ENCODE data around the gene MRPS18B. TPM values are rescaled to one million over a fixed set of nuclear protein-coding genes. Genes with fewer than 3 reads are reported as not detected.

MRPS18B gene
- total RNA-seq, 1 experiment from 2014 or later, result 69.1 TPM

DNA sequence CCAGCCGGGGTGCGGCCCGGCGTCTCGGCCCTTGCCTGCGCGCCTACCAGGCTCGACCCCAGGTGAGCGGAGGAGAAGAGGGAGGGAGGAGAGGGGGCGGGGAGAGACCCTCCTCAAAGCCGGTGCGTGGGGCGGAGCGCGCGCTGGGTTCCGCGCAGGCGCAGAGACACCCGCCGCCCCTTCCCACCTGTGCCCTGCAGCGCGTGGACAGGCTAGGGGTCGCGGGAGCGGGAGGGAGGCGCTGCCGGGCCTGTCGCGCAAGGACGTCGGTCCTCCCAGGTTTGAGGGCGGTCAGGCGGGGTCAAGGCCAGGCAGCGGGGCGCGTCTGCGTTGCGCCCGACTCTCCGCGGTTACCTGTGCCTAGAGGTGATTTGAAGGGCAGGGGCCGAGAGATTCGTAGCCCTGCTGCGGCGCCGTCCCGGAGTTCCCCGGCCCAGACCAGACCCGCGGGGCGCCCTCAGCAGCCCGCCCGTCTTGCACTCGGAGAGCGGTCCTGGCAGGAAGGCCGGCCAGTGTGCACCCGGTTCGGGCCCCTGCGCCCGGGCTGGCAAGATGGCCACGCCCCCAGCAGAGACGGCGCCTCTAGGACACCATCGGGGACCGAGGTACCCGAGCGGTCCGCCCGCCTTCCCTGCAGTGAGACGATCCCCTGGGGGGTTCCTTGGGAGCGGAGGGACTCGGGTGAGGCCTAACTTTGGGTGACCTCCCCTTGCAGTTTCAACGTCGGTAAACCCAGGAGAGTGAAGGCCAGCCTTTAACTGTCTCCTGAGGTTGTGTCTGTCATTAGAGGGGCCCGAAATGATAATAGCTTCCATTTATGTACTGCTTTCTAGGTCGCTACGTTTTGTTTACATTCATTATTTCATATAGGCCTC, 29.8 kb downstream of the MRPS18B start:
- in situ Hi-C loops (cut with HindIII; ENCODE audit: low pct_unique_long_range_greater_than_20kb, low sequenced_read_pairs) (no loop called here), intact Hi-C loops (cut with micrococcal nuclease; ENCODE audit: unreplicated experiment) (no loop called here)
- TF ChIP-seq POLR2AphosphoS5 (IDR thresholded peaks at IDR 0.05; ENCODE audit: low read depth, low read length) (peak; percentile 72), TCF7L2 (IDR thresholded peaks at IDR 0.05; ENCODE audit: low read depth, low read length) (no peak), SIN3A (IDR thresholded peaks at IDR 0.05; ENCODE audit: borderline replicate concordance, insufficient read depth, low read depth, low read length) (peak; percentile 55; the same call in 1 of the 2 replicates)
- H3K27me3 ChIP-seq (ENCODE audit: control insufficient read depth, insufficient read depth, low read length), result no peaks in the 10 kb centered on the region
- peaks cover 17% of the 10 kb centered on the region for H3K4me1 ChIP-seq (ENCODE audit: control insufficient read depth, insufficient read depth, low read length)
- ChIA-PET POLR2A (no interaction called here), CTCF (interaction anchor here (0.7 kb wide), 1 partner anchor 249 kb away, joined by 6 read pairs; no protein-coding TSS in a partner anchor)
- H3K4me3 ChIP-seq (ENCODE audit: low read depth in 2 of 2, low read length in 2 of 2), result peak overlapping the region; percentile 83 to 93
- peak overlapping the region; percentile 93 for H3K27ac ChIP-seq (ENCODE audit: low read length)
- H3K9me3 ChIP-seq (ENCODE audit: control insufficient read depth, insufficient read depth, low read depth, low read length), result no peaks in the 10 kb centered on the region
- peaks cover 3% of the 10 kb centered on the region for H3K36me3 ChIP-seq (ENCODE audit: control insufficient read depth, insufficient read depth, low read length)
- DNase-seq (ENCODE audit: low read depth, low spot score), result no peak
- no TSS peak for BruUV-seq (replicated peaks)
- ATAC-seq, result peak; percentile 86

DNA sequence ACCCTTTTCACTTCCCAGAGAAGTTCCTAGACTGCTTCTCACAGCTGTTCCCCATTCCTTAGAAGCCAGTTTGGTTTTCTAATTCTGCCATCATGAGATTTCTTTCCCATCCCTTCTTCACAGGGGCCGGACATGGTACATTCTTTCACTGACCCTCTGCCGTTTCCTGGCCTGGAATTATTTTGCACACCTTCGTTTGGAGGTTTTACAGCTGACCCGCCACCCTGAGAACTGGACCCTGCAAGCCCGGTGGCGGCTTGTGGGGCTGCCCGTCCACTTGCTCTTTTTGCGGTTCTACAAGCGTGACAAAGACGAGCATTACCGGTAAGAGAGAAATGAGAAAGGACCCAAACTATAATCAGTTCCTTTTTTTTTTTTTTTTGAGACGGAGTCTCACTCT, 33.5 kb downstream of the MRPS18B start:
- peaks cover 3% of the 10 kb centered on the region; the same call in 1 of the 2 replicates for H3K36me3 ChIP-seq (ENCODE audit: control insufficient read depth, insufficient read depth, low read length)
- TF ChIP-seq, protein P1, sequence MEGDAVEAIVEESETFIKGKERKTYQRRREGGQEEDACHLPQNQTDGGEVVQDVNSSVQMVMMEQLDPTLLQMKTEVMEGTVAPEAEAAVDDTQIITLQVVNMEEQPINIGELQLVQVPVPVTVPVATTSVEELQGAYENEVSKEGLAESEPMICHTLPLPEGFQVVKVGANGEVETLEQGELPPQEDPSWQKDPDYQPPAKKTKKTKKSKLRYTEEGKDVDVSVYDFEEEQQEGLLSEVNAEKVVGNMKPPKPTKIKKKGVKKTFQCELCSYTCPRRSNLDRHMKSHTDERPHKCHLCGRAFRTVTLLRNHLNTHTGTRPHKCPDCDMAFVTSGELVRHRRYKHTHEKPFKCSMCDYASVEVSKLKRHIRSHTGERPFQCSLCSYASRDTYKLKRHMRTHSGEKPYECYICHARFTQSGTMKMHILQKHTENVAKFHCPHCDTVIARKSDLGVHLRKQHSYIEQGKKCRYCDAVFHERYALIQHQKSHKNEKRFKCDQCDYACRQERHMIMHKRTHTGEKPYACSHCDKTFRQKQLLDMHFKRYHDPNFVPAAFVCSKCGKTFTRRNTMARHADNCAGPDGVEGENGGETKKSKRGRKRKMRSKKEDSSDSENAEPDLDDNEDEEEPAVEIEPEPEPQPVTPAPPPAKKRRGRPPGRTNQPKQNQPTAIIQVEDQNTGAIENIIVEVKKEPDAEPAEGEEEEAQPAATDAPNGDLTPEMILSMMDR (IDR thresholded peaks at IDR 0.05), result no peak
- TF ChIP-seq POLR2AphosphoS5 (IDR thresholded peaks at IDR 0.05; ENCODE audit: low read depth, low read length) (no peak), SIN3A (IDR thresholded peaks at IDR 0.05; ENCODE audit: borderline replicate concordance, insufficient read depth, low read depth, low read length) (no peak), TCF7L2 (IDR thresholded peaks at IDR 0.05; ENCODE audit: low read depth, low read length) (no peak)
- TF ChIP-seq, protein P2, sequence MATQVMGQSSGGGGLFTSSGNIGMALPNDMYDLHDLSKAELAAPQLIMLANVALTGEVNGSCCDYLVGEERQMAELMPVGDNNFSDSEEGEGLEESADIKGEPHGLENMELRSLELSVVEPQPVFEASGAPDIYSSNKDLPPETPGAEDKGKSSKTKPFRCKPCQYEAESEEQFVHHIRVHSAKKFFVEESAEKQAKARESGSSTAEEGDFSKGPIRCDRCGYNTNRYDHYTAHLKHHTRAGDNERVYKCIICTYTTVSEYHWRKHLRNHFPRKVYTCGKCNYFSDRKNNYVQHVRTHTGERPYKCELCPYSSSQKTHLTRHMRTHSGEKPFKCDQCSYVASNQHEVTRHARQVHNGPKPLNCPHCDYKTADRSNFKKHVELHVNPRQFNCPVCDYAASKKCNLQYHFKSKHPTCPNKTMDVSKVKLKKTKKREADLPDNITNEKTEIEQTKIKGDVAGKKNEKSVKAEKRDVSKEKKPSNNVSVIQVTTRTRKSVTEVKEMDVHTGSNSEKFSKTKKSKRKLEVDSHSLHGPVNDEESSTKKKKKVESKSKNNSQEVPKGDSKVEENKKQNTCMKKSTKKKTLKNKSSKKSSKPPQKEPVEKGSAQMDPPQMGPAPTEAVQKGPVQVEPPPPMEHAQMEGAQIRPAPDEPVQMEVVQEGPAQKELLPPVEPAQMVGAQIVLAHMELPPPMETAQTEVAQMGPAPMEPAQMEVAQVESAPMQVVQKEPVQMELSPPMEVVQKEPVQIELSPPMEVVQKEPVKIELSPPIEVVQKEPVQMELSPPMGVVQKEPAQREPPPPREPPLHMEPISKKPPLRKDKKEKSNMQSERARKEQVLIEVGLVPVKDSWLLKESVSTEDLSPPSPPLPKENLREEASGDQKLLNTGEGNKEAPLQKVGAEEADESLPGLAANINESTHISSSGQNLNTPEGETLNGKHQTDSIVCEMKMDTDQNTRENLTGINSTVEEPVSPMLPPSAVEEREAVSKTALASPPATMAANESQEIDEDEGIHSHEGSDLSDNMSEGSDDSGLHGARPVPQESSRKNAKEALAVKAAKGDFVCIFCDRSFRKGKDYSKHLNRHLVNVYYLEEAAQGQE (IDR thresholded peaks at IDR 0.05; ENCODE audit: insufficient read depth in 1 of 2, low read depth in 2 of 2, low read length in 1 of 2), result no peak
- no peak overlapping the region for H3K4me3 ChIP-seq (ENCODE audit: low read depth in 2 of 2, low read length in 2 of 2)
- DNase-seq (ENCODE audit: low read depth, low spot score) (no peak), ATAC-seq (no peak)
- H3K27ac ChIP-seq (ENCODE audit: low read length), result no peak overlapping the region
- POLR2A ChIA-PET, result no interaction called here
- in situ Hi-C loops (cut with HindIII; ENCODE audit: low pct_unique_long_range_greater_than_20kb, low sequenced_read_pairs), result no loop called here
- H3K27me3 ChIP-seq (ENCODE audit: control insufficient read depth, insufficient read depth, low read length), result no peaks in the 10 kb centered on the region
- H3K9me3 ChIP-seq (ENCODE audit: control insufficient read depth, insufficient read depth, low read depth, low read length), result no peaks in the 10 kb centered on the region
- CTCF ChIA-PET, result no interaction called here
- intact Hi-C loops (cut with micrococcal nuclease; ENCODE audit: unreplicated experiment), result no loop called here
- H3K4me1 ChIP-seq (ENCODE audit: control insufficient read depth, insufficient read depth, low read length), result peaks cover 11% of the 10 kb centered on the region
- BruUV-seq (replicated peaks), result TSS peak; percentile 54
